Stimulated activated CD8-positive, alpha-beta memory T cell treated with anti-CD3 and anti-CD28 coated beads, Interleukin-15, amount 100 ng/mL, for 1 hour (primary cell): ENCODE results near the gene FNDC1.
"Not testable (repeated sequence)": the region's sequence is repeated elsewhere in the genome, so short reads cannot be mapped to it uniquely, and the experiment has no call there.

Source experiments
- DNase-seq: peaks from one replicate; pipeline ENCODE4 v3.0.0-alpha.2; 2020; ENCODE audit warnings: low read depth

Gene FNDC1

GRCh38 chr6:159259441-159260125 is 90.4 kb downstream of the FNDC1 start:
- no peak for DNase-seq

DNA sequence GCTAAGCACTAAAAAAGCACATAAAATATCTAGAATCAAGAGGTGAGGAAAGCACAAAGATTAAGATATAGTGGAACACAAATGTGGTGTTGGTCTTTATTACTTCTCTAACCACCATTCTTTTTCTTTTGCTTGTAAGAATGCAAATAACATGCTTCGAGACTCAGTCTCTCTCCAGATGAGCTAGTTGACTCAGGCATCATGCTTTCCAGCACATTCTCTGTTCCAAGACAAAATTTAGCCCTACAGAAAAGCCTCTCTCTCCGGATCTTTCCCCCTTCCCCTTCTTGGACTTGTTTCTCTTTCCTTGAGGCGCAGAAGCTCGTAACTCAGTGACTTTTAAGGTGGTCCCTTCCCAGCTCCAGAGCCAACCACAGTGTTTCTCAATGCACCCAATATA is 91.0 kb downstream of the FNDC1 start:
- no peak for DNase-seq

- DNase-seq = no peak
Observed at GRCh38 chr6:159261995-159262394, 92.8 kb downstream of the FNDC1 start.

- DNase-seq = no peak
Observed at GRCh38 chr6:159262586-159262985, 93.4 kb downstream of the FNDC1 start.

DNA sequence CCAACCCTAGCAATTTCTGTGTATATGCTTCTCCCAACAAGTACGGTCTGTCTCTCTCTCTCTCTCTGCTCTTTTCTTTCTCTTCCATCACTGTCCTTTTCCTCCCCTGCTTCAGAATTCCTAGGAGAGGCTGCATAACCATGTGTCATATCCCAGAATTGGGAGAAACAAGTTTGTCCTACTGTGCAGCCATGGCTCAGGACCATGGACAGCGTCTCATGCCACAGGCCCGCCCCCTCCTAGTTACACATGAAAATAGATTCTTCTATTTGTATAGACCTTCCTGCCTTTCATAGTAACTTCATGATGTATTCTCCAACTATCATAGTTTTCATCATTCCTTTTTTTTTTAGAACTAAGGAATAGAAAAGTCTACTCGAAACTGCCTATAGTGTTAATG is 98.0 kb downstream of the FNDC1 start:
- DNase-seq = no peak

- no peak for DNase-seq
Observed at GRCh38 chr6:159268511-159268910, 99.3 kb downstream of the FNDC1 start.

- no peak for DNase-seq
Observed at GRCh38 chr6:159271257-159271656, 102.1 kb downstream of the FNDC1 start.

GRCh38 chr6:159278626-159279025 is 109.4 kb downstream of the FNDC1 start:
- DNase-seq = no peak

GRCh38 chr6:159279790-159280277 is 110.6 kb downstream of the FNDC1 start:
- no peak for DNase-seq

DNA sequence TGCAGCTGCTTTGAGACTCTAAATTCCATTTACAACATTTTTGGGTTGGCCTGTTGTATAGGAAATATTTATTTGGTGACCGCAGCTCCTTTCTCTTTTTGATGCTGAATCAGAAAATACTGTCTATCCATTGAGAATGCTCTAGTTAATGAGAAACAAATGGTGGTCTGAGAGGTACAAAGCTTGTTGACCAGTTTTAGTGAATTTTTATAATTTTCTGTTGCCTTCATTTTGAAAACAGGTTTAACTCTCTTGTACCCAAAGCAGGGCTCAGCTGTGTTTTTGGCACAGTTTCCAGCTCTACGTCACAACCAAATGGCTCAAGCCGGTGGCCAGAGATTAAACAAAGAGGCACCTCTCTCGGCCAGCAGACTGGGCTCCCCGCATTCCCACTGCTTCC is 113.2 kb downstream of the FNDC1 start:
- no peak for DNase-seq

GRCh38 chr6:159284661-159285060 is 115.5 kb downstream of the FNDC1 start:
- DNase-seq = not testable (repeated sequence)

GRCh38 chr6:159298840-159299239 is 129.6 kb downstream of the FNDC1 start:
- DNase-seq = no peak

- no peak for DNase-seq
Observed at GRCh38 chr6:159299566-159299965, 130.4 kb downstream of the FNDC1 start.

- no peak for DNase-seq
Observed at GRCh38 chr6:159301277-159301676, 132.1 kb downstream of the FNDC1 start.

DNA sequence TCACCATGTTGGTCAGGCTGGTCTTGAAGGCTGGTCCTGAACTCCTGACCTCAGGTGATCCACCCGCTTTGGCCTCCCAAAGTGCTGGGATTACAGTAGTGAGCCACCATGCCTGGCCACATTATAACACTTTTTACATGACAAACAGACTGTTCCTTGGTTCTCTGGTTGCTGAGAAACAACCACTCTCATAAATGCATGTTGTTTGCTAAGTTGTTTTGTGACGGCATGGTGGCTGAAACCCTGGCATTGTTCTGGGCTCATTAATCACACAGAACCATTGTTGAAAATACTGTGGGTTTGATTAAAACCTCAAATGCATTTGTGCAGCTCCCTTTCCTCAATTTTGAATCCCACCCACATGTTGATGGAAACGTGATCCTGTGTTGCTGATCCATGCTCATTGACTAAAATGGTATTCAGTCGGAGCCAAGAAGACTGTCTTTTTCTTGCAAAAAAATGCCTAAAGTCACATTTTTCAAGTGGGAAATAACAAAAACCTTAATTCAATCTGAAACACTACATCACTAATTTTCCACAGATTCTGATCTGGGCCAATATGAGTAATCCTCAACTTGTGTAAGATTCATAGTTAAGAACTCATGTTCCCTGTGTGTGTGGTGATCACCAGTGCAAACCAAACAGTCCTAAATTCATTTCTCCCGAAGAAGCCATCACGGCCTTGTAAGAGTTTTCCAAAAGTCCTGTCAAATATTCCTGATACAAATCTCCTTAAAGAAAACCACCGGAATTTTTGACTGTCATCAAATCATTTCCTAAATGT is 132.8 kb downstream of the FNDC1 start:
- DNase-seq = no peak

GRCh38 chr6:159302594-159302992 is 133.4 kb downstream of the FNDC1 start:
- DNase-seq = no peak

- DNase-seq = no peak
Observed at GRCh38 chr6:159303159-159303558, 134.0 kb downstream of the FNDC1 start.

DNA sequence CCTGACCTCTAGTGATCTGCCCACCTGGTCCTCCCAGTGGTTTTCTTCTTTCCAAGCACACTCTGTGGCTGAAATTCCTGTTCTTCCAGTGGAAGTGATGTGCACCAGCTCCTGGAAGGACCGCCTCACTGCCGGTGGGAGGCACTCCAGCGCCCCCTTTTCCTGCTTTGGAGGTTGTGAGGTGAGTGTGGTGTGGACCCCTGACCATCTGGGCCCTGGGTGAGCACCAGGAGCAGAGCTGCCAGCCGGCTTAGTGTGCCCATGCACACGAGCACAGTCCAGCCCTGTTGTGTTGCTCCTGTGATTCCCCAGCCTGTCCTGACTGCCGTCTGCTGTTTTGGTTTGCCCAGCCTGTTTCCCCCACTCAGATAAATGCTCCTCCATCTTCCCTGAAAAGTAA is 134.6 kb downstream of the FNDC1 start:
- no peak for DNase-seq

DNA sequence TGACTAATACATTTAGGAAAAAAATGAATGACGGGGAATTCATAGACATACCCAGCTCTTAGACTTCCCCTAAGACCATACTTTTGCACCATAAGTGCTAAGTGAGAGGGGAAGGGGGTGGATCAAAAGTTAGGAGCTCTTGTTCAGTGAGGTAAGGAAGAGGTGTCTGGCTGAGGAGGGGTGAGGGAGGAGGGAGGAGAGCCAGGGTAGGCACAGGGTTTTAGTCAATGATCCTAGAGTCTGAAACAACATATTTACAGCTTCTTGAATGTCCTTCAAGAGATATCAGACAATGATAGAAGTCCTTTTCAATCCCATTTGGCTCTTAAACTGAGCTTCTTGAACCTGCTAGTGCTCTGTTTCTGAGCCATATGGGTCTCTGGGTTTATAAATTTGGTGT is 135.4 kb downstream of the FNDC1 start:
- DNase-seq = no peak

GRCh38 chr6:159305159-159305558 is 136.0 kb downstream of the FNDC1 start:
- DNase-seq = no peak

GRCh38 chr6:159305804-159306537 is 136.8 kb downstream of the FNDC1 start:
- no peak for DNase-seq

DNA sequence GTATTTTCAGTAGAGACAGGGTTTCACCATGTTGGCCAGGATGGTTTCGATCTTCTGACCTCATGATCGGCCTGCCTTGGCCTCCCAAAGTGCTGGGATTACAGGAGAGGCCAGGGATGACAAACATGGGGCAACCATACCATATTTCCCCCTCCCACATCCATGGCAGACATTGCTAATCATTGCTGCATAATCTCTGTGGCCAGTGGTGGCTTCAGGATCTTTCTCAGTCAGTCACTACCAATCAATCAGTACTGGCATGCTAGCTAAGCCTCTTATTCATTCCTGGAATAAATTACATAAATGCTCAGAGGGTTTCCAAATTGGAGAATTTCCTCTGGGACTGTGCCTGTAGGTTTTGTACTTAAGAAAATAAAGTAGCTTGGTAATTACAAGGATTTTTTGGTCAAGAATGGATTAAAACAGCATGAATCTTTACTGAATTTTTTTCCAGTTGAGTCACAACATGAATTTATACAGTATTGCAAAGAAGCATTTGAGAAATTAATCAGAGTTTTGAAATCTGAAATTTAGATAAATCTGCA is 138.1 kb downstream of the FNDC1 start:
- no peak for DNase-seq

DNA sequence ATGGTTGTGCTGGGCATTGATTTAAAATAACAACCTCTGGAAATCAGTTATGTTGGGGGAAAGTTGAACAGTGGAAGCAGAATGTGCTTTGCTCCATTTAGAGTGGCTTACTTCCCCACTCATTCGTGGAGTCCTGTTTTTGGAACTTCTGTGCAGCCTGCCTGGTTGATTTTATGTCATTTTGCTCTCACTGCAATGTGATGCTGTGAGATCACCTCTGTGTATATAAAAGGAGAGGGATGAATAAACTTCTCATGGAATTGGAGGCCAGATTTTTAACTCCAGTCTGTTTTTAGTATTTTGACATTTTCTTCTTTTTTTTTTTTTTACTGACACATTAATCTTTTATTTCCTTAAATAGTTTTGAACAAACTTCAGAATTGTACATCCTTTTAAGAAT is 139.0 kb downstream of the FNDC1 start:
- DNase-seq = no peak
